GM19023 (cell line): ENCODE measurements around the gene CYP46A1.

Source experiments
- ATAC-seq: cut with Tn5 transposase; IDR thresholded peaks from one replicate; pipeline ENCODE4 v1.9.1; 2021; ENCODE audit warnings: mild to moderate bottlenecking, moderate library complexity; ENCODE audit not compliant: unreplicated experiment

Gene CYP46A1

GRCh38 chr14:99774556-99775307 lies 90.6 kb downstream of the CYP46A1 start:
- ATAC-seq = no peak

- ATAC-seq = no peak
Measured at GRCh38 chr14:99775351-99775750, 91.3 kb downstream of the CYP46A1 start.
